Astrocyte of the cerebellum (primary cell): Measurements from ENCODE around the gene ADARB2.

Experiments used
- DNase-seq: peaks from one replicate; pipeline ENCODE4 v3.0.0-alpha.2; 2011; ENCODE audit warnings: low read depth
- H3K4me3 ChIP-seq: 2 replicates; pipeline ENCODE4 v1.5.1; 2011; ENCODE audit warnings: mild to moderate bottlenecking, low read depth, low read length, moderate library complexity
- CTCF ChIP-seq: IDR thresholded peaks from 2 replicates; pipeline ENCODE4 v1.5.1; 2012; ENCODE audit warnings: low read length, low read depth, moderate library complexity, mild to moderate bottlenecking; ENCODE audit errors: missing control alignments
- in situ Hi-C: cut with HindIII; loops from 2 replicates; pipeline ENCODE4 v1.10.0; 2017; ENCODE audit warnings: low sequenced_read_pairs

Gene ADARB2

GRCh38 chr10:1169981-1170866 is 567.1 kb downstream of the ADARB2 start:
- no peak for TF ChIP-seq CTCF
- H3K4me3 ChIP-seq = no peak overlapping the region
- in situ Hi-C loops = no loop called here
- DNase-seq = no peak

GRCh38 chr10:1169186-1169885 is 568.0 kb downstream of the ADARB2 start:
- in situ Hi-C loops = no loop called here
- DNase-seq = no peak
- TF ChIP-seq CTCF = no peak
- no peak overlapping the region for H3K4me3 ChIP-seq

GRCh38 chr10:1168763-1169162 is 568.6 kb downstream of the ADARB2 start:
- no peak overlapping the region for H3K4me3 ChIP-seq
- DNase-seq = no peak
- in situ Hi-C loops = no loop called here
- no peak for TF ChIP-seq CTCF

- no peak overlapping the region for H3K4me3 ChIP-seq
- no peak for DNase-seq
- in situ Hi-C loops = no loop called here
- no peak for TF ChIP-seq CTCF
Observed at GRCh38 chr10:1166828-1167275, 570.5 kb downstream of the ADARB2 start.

- TF ChIP-seq CTCF = no peak
- DNase-seq = no peak
- in situ Hi-C loops = no loop called here
- H3K4me3 ChIP-seq = no peak overlapping the region
Observed at GRCh38 chr10:1166101-1166827, 571.1 kb downstream of the ADARB2 start.

GRCh38 chr10:1163831-1164230 is 573.5 kb downstream of the ADARB2 start:
- in situ Hi-C loops = no loop called here
- no peak for TF ChIP-seq CTCF
- no peak for DNase-seq
- H3K4me3 ChIP-seq = no peak overlapping the region
